ENCODE measurements around the gene PHF21A.

- TF ChIP-seq, protein P1, sequence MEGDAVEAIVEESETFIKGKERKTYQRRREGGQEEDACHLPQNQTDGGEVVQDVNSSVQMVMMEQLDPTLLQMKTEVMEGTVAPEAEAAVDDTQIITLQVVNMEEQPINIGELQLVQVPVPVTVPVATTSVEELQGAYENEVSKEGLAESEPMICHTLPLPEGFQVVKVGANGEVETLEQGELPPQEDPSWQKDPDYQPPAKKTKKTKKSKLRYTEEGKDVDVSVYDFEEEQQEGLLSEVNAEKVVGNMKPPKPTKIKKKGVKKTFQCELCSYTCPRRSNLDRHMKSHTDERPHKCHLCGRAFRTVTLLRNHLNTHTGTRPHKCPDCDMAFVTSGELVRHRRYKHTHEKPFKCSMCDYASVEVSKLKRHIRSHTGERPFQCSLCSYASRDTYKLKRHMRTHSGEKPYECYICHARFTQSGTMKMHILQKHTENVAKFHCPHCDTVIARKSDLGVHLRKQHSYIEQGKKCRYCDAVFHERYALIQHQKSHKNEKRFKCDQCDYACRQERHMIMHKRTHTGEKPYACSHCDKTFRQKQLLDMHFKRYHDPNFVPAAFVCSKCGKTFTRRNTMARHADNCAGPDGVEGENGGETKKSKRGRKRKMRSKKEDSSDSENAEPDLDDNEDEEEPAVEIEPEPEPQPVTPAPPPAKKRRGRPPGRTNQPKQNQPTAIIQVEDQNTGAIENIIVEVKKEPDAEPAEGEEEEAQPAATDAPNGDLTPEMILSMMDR (CRISPR knock-in tag; IDR thresholded peaks at IDR 0.05), result no peak
- no peak for TF ChIP-seq RAD21 (CRISPR knock-in tag; IDR thresholded peaks at IDR 0.05)
- no peak for TF ChIP-seq HNRNPLL (IDR thresholded peaks at IDR 0.05; ENCODE audit: low read depth, low read length, poor library complexity, severe bottlenecking)
- no peak for TF ChIP-seq ARHGAP35 (CRISPR knock-in tag; IDR thresholded peaks at IDR 0.05; ENCODE audit: borderline replicate concordance)
- TF ChIP-seq, protein P2, sequence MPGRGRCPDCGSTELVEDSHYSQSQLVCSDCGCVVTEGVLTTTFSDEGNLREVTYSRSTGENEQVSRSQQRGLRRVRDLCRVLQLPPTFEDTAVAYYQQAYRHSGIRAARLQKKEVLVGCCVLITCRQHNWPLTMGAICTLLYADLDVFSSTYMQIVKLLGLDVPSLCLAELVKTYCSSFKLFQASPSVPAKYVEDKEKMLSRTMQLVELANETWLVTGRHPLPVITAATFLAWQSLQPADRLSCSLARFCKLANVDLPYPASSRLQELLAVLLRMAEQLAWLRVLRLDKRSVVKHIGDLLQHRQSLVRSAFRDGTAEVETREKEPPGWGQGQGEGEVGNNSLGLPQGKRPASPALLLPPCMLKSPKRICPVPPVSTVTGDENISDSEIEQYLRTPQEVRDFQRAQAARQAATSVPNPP (CRISPR knock-in tag; IDR thresholded peaks at IDR 0.05), result no peak
- no peak for TF ChIP-seq EZH2 (conservative IDR thresholded peaks at IDR 0.05; ENCODE audit: low read depth, low read length)
- TF ChIP-seq, protein P3, sequence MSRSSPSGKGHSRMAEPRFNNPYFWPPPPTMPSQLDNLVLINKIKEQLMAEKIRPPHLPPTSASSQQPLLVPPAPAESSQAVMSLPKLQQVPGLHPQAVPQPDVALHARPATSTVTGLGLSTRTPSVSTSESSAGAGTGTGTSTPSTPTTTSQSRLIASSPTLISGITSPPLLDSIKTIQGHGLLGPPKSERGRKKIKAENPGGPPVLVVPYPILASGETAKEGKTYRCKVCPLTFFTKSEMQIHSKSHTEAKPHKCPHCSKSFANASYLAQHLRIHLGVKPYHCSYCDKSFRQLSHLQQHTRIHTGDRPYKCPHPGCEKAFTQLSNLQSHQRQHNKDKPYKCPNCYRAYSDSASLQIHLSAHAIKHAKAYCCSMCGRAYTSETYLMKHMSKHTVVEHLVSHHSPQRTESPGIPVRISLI (CRISPR knock-in tag; IDR thresholded peaks at IDR 0.05; ENCODE audit: borderline replicate concordance), result no peak
- TF ChIP-seq ZNF138 (CRISPR knock-in tag; IDR thresholded peaks at IDR 0.05; ENCODE audit: low read depth), result no peak
- no peak for TF ChIP-seq ZNF740 (CRISPR knock-in tag; IDR thresholded peaks at IDR 0.05)
These were observed 2.4 kb downstream of the PHF21A start for GRCh38 chr11:46118702-46119351.
